Measurements from ENCODE around the gene OSBPL9.

DNA sequence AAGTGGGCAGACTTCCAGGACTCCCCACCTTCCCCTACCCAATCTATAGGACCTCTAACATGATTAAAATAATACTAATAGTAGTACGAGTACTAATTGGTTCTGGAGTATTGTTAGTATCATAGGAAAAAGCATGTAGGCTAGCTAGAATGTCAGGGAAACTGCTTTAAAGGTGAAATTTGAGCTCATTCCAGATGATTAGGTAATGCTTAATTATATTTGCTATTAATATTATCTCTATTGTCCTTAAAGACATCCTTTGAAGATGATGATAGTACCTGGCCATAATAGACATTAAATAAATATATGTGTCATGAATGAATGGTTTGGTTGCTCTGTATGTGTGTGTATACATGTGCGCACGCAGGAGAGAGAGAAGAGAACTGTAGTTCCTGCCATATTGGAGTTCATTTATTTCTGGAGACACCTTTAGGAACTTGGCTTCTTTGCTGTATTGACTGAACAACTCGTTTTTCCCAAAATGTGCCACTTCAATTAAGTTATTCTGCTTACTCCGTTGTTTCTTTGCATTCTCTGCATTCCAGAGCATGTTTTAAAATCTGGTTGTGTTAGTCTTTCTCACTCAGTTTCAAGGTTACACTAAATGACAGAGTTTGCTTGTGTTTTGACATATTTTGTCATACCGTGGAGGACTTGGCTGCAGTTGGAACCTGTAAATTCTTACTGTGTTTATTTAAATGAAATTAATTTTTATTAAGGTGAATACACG, 117.1 kb downstream of the OSBPL9 start:
- TF ChIP-seq, protein P1, sequence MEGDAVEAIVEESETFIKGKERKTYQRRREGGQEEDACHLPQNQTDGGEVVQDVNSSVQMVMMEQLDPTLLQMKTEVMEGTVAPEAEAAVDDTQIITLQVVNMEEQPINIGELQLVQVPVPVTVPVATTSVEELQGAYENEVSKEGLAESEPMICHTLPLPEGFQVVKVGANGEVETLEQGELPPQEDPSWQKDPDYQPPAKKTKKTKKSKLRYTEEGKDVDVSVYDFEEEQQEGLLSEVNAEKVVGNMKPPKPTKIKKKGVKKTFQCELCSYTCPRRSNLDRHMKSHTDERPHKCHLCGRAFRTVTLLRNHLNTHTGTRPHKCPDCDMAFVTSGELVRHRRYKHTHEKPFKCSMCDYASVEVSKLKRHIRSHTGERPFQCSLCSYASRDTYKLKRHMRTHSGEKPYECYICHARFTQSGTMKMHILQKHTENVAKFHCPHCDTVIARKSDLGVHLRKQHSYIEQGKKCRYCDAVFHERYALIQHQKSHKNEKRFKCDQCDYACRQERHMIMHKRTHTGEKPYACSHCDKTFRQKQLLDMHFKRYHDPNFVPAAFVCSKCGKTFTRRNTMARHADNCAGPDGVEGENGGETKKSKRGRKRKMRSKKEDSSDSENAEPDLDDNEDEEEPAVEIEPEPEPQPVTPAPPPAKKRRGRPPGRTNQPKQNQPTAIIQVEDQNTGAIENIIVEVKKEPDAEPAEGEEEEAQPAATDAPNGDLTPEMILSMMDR (IDR thresholded peaks at IDR 0.05; ENCODE audit: low read length), result no peak
- no peak for TF ChIP-seq EZH2phosphoT487 (IDR thresholded peaks at IDR 0.05; ENCODE audit: low read length)

Data from MM.1S (cell line).